H1 (cell line): Measurements from ENCODE around the gene ANO9. TPM values are rescaled to one million over a fixed set of nuclear protein-coding genes. Genes with fewer than 3 reads are reported as not detected.

Experiments
- CTCF ChIA-PET: fragments of 300-600 bp; sonication (Branson Sonifier 250); formaldehyde crosslinking; loops from one replicate; lab custom pipeline; 2021; ENCODE audit not compliant: partially characterized antibody; lab: Charles Lee
- POLR2A ChIA-PET: fragments of 300-600 bp; sonication (Branson Sonifier 250); formaldehyde crosslinking; loops from one replicate; lab custom pipeline; 2021; ENCODE audit warnings: inconsistent platforms; ENCODE audit not compliant: partially characterized antibody; lab: Charles Lee
- DNase-seq, 2 experiments: peaks; one replicate each; pipeline versions ENCODE4 v3.0.0 to v3.0.0-alpha.2; 2010 to 2022; ENCODE audit warnings: low spot score in 2 of 2, low read depth in 1 of 2, mixed read lengths in 1 of 2
- FAIRE-seq: peaks from 2 replicates; lab custom pipeline; 2011; peaks lifted over from hg19 to GRCh38; lab: Jason Lieb, UNC
- H2AFZ ChIP-seq: 2 replicates; pipeline ENCODE4 v1.8.1; 2012; ENCODE audit warnings: low read length, inconsistent platforms
- H2AK5ac ChIP-seq: 2 replicates; pipeline ENCODE4 v1.6.1; 2013; ENCODE audit warnings: low read depth, low read length
- H2BK120ac ChIP-seq: replicated peaks from 2 replicates; pipeline ENCODE3; 2013; ENCODE audit warnings: low read depth, low read length, inconsistent platforms
- H2BK12ac ChIP-seq: 2 replicates; pipeline ENCODE4 v1.6.1; 2013; ENCODE audit warnings: low read depth, low read length
- H2BK15ac ChIP-seq: 2 replicates; pipeline ENCODE4 v1.6.1; 2013; ENCODE audit warnings: low read length
- H2BK20ac ChIP-seq: 2 replicates; pipeline ENCODE4 v1.6.1; 2013; ENCODE audit warnings: low read length
- H2BK5ac ChIP-seq: 2 replicates; pipeline ENCODE4 v1.6.1; 2013; ENCODE audit warnings: low read depth, low read length
- H3K14ac ChIP-seq: 2 replicates; pipeline ENCODE4 v1.6.1; 2013; ENCODE audit warnings: inconsistent platforms; ENCODE audit not compliant: insufficient read length
- H3K18ac ChIP-seq: 2 replicates; pipeline ENCODE4 v1.6.1; 2013; ENCODE audit warnings: low read length; ENCODE audit errors: extremely low read depth
- H3K23ac ChIP-seq: 2 replicates; pipeline ENCODE4 v1.6.1; 2013; ENCODE audit warnings: inconsistent platforms; ENCODE audit not compliant: insufficient read length
- H3K23me2 ChIP-seq: 2 replicates; pipeline ENCODE4 v1.6.1; 2013; ENCODE audit warnings: low read depth, low read length
- H3K27ac ChIP-seq: 2 replicates; pipeline ENCODE4 v1.6.1; 2011; ENCODE audit warnings: low read depth, low read length, inconsistent platforms
- H3K27me3 ChIP-seq, 4 experiments: replicated peaks in 1 of 4; 1 replicate in 1 of 4; 2 replicates in 3 of 4; pipeline versions ENCODE4 v1.6.1 to v1.8.1; 2011 to 2013; ENCODE audit warnings: low read length in 3 of 4, mild to moderate bottlenecking in 3 of 4, inconsistent platforms in 2 of 4, mixed read lengths in 2 of 4, moderate library complexity in 1 of 4; ENCODE audit not compliant: control insufficient read depth in 3 of 4, insufficient read depth in 3 of 4; ENCODE audit errors: extremely low read depth in 1 of 4
- H3K36me3 ChIP-seq, 4 experiments: 2 replicates each; pipeline versions ENCODE4 v1.6.1 to v1.8.1; 2011 to 2013; ENCODE audit warnings: mild to moderate bottlenecking in 4 of 4, low read length in 3 of 4, moderate library complexity in 2 of 4, control low read depth in 1 of 4, inconsistent platforms in 1 of 4; ENCODE audit not compliant: insufficient read depth in 4 of 4, control insufficient read depth in 2 of 4
- H3K4ac ChIP-seq: replicated peaks from 2 replicates; pipeline ENCODE3; 2013; ENCODE audit warnings: low read length, low read depth, mixed read lengths, inconsistent platforms; ENCODE audit not compliant: insufficient read length
- H3K4me1 ChIP-seq, 4 experiments: replicated peaks in 1 of 4; 1 replicate in 1 of 4; 2 replicates in 3 of 4; pipeline versions ENCODE4 v1.6.1 to v1.8.1; 2011 to 2013; ENCODE audit warnings: low read length in 3 of 4, inconsistent platforms in 2 of 4, mixed read lengths in 1 of 4; ENCODE audit not compliant: insufficient read depth in 4 of 4, control insufficient read depth in 3 of 4
- H3K4me2 ChIP-seq, 2 experiments: 2 replicates each; pipeline versions ENCODE4 v1.6.1 to v1.8.1; 2011 to 2013; ENCODE audit warnings: low read depth in 2 of 2, low read length in 2 of 2, control low read depth in 1 of 2, inconsistent platforms in 1 of 2, mild to moderate bottlenecking in 1 of 2; ENCODE audit not compliant: insufficient read depth in 1 of 2
- H3K4me3 ChIP-seq, 4 experiments: fragments of 200-600, 300-600 bp in 1 of 4; sonication (generic), shearing (Covaris generic), sonication (Bioruptor Twin) in 1 of 4; 2 replicates each; pipeline versions ENCODE4 v1.5.1 to v1.8.1; 2011 to 2016; ENCODE audit warnings: low read length in 4 of 4, low read depth in 3 of 4, control low read depth in 2 of 4, inconsistent platforms in 2 of 4, mild to moderate bottlenecking in 2 of 4, mixed read lengths in 1 of 4, moderate library complexity in 1 of 4; ENCODE audit not compliant: insufficient read depth in 2 of 4; ENCODE audit errors: extremely low read depth in 1 of 4
- H3K56ac ChIP-seq: replicated peaks from 2 replicates; pipeline ENCODE3; 2013; ENCODE audit warnings: low read depth, mild to moderate bottlenecking, mixed read lengths, low read length, inconsistent platforms; ENCODE audit not compliant: insufficient read length
- H3K79me1 ChIP-seq: 2 replicates; pipeline ENCODE4 v1.6.1; 2013; ENCODE audit warnings: low read depth, low read length, control low read depth
- H3K79me2 ChIP-seq, 2 experiments: 2 replicates each; pipeline versions ENCODE4 v1.6.1 to v1.8.1; 2012 to 2013; ENCODE audit warnings: low read length in 2 of 2, mild to moderate bottlenecking in 2 of 2, inconsistent platforms in 1 of 2; ENCODE audit not compliant: insufficient read depth in 2 of 2, control insufficient read depth in 1 of 2
- H3K9ac ChIP-seq, 4 experiments: replicated peaks in 1 of 4; 1 replicate in 1 of 4; 2 replicates in 3 of 4; pipeline versions ENCODE4 v1.6.1 to v1.8.1; 2011 to 2013; ENCODE audit warnings: low read depth in 3 of 4, low read length in 3 of 4, control low read depth in 2 of 4, mild to moderate bottlenecking in 2 of 4, moderate library complexity in 2 of 4, inconsistent platforms in 1 of 4; ENCODE audit errors: extremely low read depth in 1 of 4
- H3K9me3 ChIP-seq, 2 experiments: 2 replicates each; pipeline versions ENCODE4 v1.6.1 to v1.8.1; 2012 to 2013; ENCODE audit warnings: mild to moderate bottlenecking in 2 of 2, moderate library complexity in 2 of 2, control low read depth in 1 of 2, inconsistent platforms in 1 of 2, low read depth in 1 of 2, low read length in 1 of 2, mixed read lengths in 1 of 2; ENCODE audit not compliant: insufficient read depth in 2 of 2
- H4K20me1 ChIP-seq, 2 experiments: replicated peaks in 1 of 2; 2 replicates each; pipeline versions ENCODE3 to v1.8.1; 2011 to 2013; ENCODE audit warnings: inconsistent platforms in 2 of 2, low read length in 2 of 2, mild to moderate bottlenecking in 1 of 2; ENCODE audit not compliant: insufficient read depth in 2 of 2, control insufficient read depth in 1 of 2
- H4K5ac ChIP-seq: 2 replicates; pipeline ENCODE4 v1.6.1; 2013; ENCODE audit warnings: low read length, low read depth, mixed read lengths, inconsistent platforms; ENCODE audit not compliant: insufficient read length
- H4K8ac ChIP-seq: 2 replicates; pipeline ENCODE4 v1.8.0; 2013; ENCODE audit warnings: mild to moderate bottlenecking, moderate library complexity, low read length, inconsistent platforms; ENCODE audit not compliant: insufficient read depth; ENCODE audit errors: extremely low read depth
- H4K91ac ChIP-seq: replicated peaks from 2 replicates; pipeline ENCODE3; 2013; ENCODE audit warnings: low read length, mixed read lengths, inconsistent platforms; ENCODE audit not compliant: insufficient read length
- ATF2 ChIP-seq: IDR thresholded peaks from 2 replicates; pipeline ENCODE4 v1.6.1; 2012; ENCODE audit warnings: low read length, inconsistent platforms
- RXRA ChIP-seq: IDR thresholded peaks from 2 replicates; pipeline ENCODE4 v1.6.1; 2011; ENCODE audit warnings: low read depth, mild to moderate bottlenecking, low read length, moderate library complexity; ENCODE audit not compliant: insufficient read depth
- SIX5 ChIP-seq: IDR thresholded peaks from 2 replicates; pipeline ENCODE4 v1.6.1; 2011; ENCODE audit warnings: mild to moderate bottlenecking, low read depth, low read length
- SP1 ChIP-seq: IDR thresholded peaks from 2 replicates; pipeline ENCODE4 v1.6.1; 2011; ENCODE audit warnings: low read depth, low read length
- TEAD4 ChIP-seq: IDR thresholded peaks from 2 replicates; pipeline ENCODE4 v1.6.1; 2012; ENCODE audit warnings: low read depth, low read length, inconsistent platforms, mixed read lengths
- WGBS, 2 experiments: shearing (Covaris generic) in 1 of 2; methylation state at CpG; one replicate each; pipeline versions ENCODE4 v1.1.6 to v1.1.7; 2013 to 2015; ENCODE audit warnings: low lambda C conversion rate in 2 of 2, mixed read lengths in 2 of 2, inconsistent platforms in 1 of 2, low coverage in 1 of 2, missing lambda C conversion rate in 1 of 2; ENCODE audit not compliant: insufficient replicate concordance in 2 of 2, insufficient coverage in 1 of 2, insufficient read length in 1 of 2; ENCODE audit errors: extremely low coverage in 1 of 2, missing lambda C conversion rate in 1 of 2; 5-methylcytosine and 5-hydroxymethylcytosine counted together
- polyA plus RNA-seq, 7 experiments: library from polyadenylated mRNA; depleted of rRNA in 3 of 7; stranded (reverse) in 5 of 7; unstranded in 2 of 7; fragments of >200 nt in 5 of 7; fragments of 200-250 nt in 2 of 7; gene quantifications; 1 replicate in 5 of 7; 2 replicates in 1 of 7; 4 replicates in 1 of 7; pipeline versions ENCODE4 v1.2.1 to v1.2.3, GENCODE V29; 2011 to 2013; ENCODE audit warnings: missing spikeins in 2 of 7, mixed read lengths in 2 of 7
- total RNA-seq: library from RNA; stranded (reverse); fragmentation: NEBNext Ultra II Directional; extraction: Animal tissue kit (Norgen Biotek cat#: 25700); gene quantifications from 2 replicates; pipeline ENCODE4 v1.2.1, GENCODE V29; 2021

Gene ANO9
- total and polyA plus RNA-seq, 2 of the 8 experiments (the other 6 are each of a cell fraction or from before 2014, with no cell fraction given) = 20.0 to 20.7 TPM

DNA sequence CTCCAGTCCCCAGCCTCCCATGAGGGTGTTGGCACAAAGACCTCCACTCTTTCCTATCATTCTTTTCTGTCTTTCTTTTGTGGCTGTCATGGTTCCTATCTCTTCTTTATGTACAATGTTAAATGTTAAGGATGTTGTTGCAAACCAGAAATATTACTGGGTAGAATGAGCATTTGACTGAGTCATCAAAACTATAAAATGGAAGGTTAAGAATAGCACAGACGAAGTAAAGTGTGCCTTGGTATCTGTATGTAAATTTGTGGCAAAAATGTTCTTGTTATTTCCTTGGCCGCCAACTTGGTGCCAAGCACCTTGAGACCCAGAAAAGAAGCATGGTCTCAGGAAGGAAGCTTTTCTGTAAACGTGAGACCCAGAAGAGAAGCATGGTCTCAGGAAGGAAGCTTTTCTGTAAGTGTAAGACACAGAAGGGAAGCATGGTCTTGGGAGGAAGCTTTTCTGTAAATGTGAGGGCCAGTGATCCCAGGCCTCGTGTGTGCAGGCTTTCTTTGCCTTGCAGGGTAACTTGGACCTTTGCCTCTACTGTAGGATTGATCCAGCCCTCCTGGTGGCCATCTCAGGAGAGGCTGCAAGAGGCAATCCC is 54.5 kb downstream of the ANO9 start:
- H3K4ac ChIP-seq = no peak overlapping the region
- H3K23ac ChIP-seq = no peak overlapping the region
- no peak overlapping the region for H3K9ac ChIP-seq
- H3K14ac ChIP-seq = no peak overlapping the region
- no peak overlapping the region for H2BK20ac ChIP-seq
- no peaks in the 10 kb centered on the region for H3K23me2 ChIP-seq
- no peak overlapping the region for H3K27ac ChIP-seq
- H3K79me2 ChIP-seq = no peaks in the 10 kb centered on the region
- no peak overlapping the region for H2AFZ ChIP-seq
- ChIA-PET CTCF (interaction anchor here (0.8 to 2.5 kb wide), 5 partner anchors 9 to 54 kb away, joined by 3 to 11 read pairs (median 3); partner anchors contain the start of gene ANO9), POLR2A (interaction anchor here (0.8 to 1.7 kb wide), 5 partner anchors 9 to 136 kb away, joined by 3 to 5 read pairs (median 3); no protein-coding TSS in a partner anchor)
- H4K8ac ChIP-seq = no peak overlapping the region
- H3K18ac ChIP-seq = no peak overlapping the region
- no peak overlapping the region for H4K91ac ChIP-seq
- H3K79me1 ChIP-seq = no peaks in the 10 kb centered on the region
- H4K20me1 ChIP-seq = no peaks in the 10 kb centered on the region
- no peaks in the 10 kb centered on the region for H3K27me3 ChIP-seq
- 79% methylated on average over 4 of the region's 4 CpGs; no CpG with 5 or more reads in 1 of the 2 experiments for whole genome bisulfite sequencing, 2 experiments
- H3K56ac ChIP-seq = no peak overlapping the region
- DNase-seq = no peak
- TF ChIP-seq SP1 (no peak), RXRA (no peak), SIX5 (no peak), ATF2 (no peak), TEAD4 (no peak)
- H2AK5ac ChIP-seq = no peak overlapping the region
- no peaks in the 10 kb centered on the region; a peak in 2 of 7 replicates for H3K4me1 ChIP-seq
- FAIRE-seq = no peak
- H2BK15ac ChIP-seq = no peak overlapping the region
- no peak overlapping the region for H2BK120ac ChIP-seq
- peaks cover 15 to 17% of the 10 kb centered on the region in 2 experiments for H3K9me3 ChIP-seq
- no peak overlapping the region for H3K4me3 ChIP-seq
- no peak overlapping the region for H3K4me2 ChIP-seq
- no peaks in the 10 kb centered on the region for H3K36me3 ChIP-seq
- no peak overlapping the region for H2BK5ac ChIP-seq
- no peak overlapping the region for H2BK12ac ChIP-seq
- H4K5ac ChIP-seq = no peak overlapping the region
